T47D (cell line): ENCODE measurements around the gene ADAMTS13.
"Not testable (repeated sequence)": the region's sequence is repeated elsewhere in the genome, so short reads cannot be mapped to it uniquely, and the experiment has no call there.

Experiments used
- DNase-seq, 2 experiments: peaks; one replicate each; pipeline versions ENCODE4 v3.0.0 to v3.0.0-alpha.2; 2011 to 2012; ENCODE audit warnings: low read depth in 1 of 2, low spot score in 1 of 2
- JUND ChIP-seq: IDR thresholded peaks from 2 replicates; pipeline ENCODE4 v1.6.1; 2012; ENCODE audit warnings: low read depth
- in situ Hi-C: cut with HindIII; loops from 2 replicates; pipeline ENCODE4 v1.10.0; 2016; ENCODE audit warnings: low sequenced_read_pairs, low pct_unique_long_range_greater_than_20kb

The ADAMTS13 gene

DNA sequence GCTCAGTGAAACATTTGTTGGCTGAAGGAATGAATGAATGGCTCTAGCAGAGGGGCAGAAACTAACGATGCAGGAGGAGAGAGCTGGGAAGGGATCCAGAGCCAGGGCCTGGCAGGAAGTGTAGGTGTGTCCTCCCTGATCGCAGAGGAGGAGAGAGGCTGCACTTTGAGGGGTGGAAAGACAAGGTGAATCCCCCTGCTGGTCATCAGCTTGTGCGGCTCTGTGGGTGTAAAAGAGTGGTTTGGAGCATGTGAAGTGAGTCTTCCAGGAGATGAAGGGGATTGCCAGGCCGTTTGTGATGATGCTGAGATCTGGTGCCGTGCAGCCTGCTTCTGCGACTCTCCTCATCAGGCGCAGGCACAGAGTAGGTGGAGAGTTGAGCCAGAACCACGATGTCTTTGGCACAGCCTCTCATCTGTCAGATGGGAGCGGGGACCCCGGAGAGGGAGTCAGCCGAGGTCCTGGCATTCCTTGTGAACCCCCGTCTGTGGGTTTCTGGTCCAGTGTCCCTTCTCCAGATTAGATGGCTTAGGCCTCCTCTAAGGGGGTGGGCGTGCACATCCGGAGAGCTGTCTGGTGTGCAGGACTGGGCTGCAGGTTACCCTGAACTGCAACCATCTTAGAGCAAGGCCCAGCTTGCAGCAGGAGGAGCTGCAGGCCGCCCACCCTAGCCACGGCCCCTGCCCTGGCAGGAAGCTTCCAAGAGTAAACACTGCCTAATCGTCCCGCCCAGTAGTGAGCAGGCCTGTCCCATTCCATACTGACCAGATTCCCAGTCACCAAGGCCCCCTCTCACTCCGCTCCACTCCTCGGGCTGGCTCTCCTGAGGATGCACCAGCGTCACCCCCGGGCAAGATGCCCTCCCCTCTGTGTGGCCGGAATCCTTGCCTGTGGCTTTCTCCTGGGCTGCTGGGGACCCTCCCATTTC lies at the start of gene ADAMTS13:
Gene ADAMTS13 (plus strand): TSS at position 753 of the 928 bp plus-strand sequence. CDS start 77 bp downstream, at position 830.
- in situ Hi-C loops = no loop called here
- TF ChIP-seq JUND = no peak
- peak in 1 of 2 experiments; percentile 26 for DNase-seq

DNA sequence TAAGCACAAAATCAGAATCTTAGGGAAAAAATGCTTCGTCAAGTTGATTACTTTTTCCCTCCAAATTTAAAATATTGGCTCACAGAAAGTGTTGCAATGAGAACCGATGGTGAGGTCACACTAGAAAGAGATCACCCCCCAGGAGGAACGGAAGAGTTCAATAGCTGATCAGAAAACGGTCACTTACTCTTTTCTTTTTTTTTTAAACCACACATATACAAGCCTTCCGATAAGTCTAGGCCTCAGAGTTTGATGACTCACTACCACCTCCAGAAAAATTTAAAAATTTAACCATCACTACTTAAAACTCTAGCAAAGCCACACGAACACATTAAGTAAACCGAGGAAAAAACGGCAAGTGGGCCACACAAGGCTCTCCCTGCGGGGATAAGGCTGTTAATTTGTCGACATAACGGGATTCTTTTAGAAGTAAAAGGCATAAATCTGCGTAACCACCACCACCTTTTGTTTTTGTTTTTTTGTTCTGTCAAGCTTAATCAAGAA lies 47.5 kb upstream of the ADAMTS13 start:
- TF ChIP-seq JUND = no peak
- DNase-seq = no peak
- in situ Hi-C loops = no loop called here

DNA sequence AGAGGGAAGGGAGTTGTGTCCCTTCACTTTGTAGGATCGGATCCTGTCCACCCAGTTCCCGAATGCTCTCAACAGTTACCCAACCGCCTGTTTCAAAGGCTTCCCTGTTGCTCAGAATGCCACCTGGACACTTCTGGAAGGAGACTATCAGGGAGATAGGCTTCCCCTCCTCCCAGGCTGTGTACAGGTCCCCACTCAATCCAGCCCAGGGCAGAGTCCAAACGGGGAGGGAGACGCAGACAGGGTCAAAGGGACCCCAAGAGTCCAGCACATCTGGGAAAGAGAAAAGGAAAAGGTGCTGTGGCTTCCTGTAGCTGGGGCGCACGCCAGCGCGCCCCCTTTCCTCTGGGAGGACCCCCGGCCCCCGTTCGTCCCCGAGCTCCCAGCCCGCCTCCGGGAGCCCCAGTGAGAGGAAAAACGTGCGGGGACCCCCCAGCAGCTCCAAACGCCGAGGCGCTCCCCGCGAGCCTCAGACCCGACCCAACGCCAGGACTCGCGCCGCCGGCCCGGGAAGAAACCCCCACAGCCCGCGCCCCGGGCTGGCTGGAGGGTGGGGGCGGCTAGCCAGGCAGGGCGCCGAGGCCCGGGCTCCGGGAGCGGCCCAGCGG lies 46.9 kb upstream of the ADAMTS13 start:
- TF ChIP-seq JUND = no peak
- in situ Hi-C loops = no loop called here
- peak; percentile 47 to 55 for DNase-seq

DNA sequence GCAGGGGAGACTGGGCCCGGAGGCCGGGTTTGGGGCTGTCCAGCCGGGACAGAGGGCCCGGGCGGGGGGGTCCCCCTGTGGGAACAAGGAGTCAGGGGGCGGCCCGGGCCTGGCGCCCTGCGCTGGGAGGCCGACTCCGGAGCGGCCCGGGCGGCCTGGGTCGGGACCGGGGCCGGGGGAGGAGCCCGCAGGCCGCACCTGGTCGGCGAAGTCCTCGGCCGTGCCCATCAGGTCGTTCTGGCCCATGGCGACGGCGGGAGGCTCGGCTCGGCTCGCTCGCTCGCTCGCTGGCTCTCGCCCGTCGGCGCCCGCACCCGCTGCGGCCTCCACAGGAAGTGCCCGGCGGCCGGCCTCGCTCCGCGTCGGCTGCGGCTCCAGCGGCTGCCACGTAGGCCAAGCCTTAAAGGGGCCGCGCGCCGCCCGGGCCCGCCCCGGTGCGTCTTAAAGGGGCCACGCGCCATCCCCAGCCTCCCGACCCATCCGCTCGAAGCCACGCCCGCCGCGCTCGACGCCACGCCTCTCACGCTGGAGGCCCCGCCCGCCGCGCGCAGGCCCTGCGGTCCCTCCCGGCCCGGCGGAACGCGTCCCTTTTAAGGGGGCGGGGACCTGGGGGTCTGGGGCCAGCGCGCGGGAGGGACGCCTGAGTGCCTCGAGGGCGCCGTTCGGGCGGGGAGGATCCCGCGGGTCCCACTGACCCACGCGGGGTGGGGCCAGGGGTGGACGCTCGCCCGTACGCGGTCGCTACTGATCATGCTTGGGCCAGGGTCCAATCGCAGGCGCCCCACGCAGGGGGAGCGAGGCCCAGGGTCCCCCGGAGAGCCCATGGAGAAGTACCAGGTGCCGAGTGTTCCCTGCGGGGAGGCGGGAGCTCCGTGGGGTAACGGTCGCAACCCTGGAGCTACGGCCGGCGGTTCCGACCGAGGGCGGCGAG lies 46.2 kb upstream of the ADAMTS13 start, which contains the start of the genes STKLD1 and SURF4:
Gene STKLD1 (plus strand): TSS at position 643 of the 931 bp plus-strand sequence. CDS start 108 bp downstream, at position 751.
Gene SURF4 (minus strand): TSS at position 337 of the 931 bp plus-strand sequence. CDS start 91 bp downstream, at position 246.
- TF ChIP-seq JUND = no peak
- DNase-seq = peak; percentile 99
- in situ Hi-C loops = no loop called here

DNA sequence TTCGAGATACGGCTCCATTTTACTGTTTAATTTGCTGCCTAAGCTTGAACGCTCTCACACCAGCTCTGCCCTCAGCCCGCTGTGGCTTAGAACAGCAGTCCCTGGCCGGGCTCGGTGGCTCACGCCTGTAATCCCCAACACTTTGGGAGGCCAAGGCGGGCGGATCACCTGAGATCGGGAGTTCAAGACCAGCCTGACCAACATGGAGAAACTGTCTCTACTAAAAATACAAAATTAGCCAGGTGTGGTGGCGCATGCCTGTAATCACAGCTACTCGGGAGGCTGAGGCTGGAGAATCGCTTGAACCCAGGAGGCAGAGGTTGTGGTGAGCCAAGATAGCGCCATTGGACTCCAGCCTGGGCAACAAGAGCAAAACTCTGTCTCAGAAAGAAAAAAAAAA lies 44.9 kb upstream of the ADAMTS13 start:
- in situ Hi-C loops, DNase-seq: not testable (repeated sequence)

DNA sequence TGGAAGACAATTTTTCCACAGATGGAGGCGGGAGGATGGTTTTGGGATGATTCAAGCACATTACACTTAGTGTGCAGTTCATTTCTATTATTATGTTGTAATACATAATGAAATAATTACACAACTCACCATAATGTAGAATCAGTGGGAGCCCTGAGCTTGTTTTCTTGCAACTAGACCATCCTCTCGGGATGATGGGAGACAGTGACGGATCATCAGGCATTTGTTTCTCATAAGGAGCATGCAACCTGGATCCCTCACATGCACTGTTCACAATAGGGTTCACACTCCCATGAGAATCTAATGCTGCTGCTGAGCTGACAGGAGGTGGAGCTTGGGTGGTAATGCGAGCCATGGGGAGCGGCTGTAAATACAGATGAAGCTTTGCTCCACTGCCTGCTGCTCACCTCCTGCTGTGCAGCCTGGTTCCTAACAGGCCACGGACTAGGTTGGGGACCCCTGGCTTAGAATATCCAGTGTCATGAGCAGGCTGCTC lies 44.4 kb upstream of the ADAMTS13 start:
- DNase-seq = peak in 1 of 2 experiments; percentile 46
- TF ChIP-seq JUND = no peak
- in situ Hi-C loops = no loop called here

DNA sequence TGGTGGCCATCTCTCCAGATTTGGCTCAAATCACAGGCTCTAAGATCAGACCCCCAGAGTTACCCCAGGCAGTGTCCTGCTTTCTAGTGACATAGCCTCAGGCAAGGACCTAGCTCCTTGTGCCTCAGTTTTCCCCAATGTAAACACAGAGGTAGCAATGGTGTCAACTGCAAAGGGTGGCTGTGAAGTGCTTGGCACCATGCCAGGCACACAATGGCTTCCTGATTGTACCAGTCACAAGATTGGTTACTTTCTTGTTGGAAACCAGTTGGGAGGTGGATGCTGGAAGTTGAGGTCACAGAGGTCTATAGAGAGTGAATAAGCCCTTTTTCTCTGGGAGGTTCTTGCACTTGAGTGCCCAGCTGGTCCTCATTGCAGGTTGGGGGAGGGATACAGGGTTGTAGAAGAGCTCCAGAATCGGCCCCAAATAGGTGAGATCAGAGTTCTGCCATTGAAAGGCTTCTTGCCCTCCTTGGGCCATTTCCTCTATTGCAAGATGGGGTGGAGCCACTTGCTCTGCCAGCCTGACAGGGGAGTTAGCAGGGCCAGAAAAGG lies 43.7 kb upstream of the ADAMTS13 start:
- no peak for DNase-seq
- in situ Hi-C loops = no loop called here
- TF ChIP-seq JUND = no peak

DNA sequence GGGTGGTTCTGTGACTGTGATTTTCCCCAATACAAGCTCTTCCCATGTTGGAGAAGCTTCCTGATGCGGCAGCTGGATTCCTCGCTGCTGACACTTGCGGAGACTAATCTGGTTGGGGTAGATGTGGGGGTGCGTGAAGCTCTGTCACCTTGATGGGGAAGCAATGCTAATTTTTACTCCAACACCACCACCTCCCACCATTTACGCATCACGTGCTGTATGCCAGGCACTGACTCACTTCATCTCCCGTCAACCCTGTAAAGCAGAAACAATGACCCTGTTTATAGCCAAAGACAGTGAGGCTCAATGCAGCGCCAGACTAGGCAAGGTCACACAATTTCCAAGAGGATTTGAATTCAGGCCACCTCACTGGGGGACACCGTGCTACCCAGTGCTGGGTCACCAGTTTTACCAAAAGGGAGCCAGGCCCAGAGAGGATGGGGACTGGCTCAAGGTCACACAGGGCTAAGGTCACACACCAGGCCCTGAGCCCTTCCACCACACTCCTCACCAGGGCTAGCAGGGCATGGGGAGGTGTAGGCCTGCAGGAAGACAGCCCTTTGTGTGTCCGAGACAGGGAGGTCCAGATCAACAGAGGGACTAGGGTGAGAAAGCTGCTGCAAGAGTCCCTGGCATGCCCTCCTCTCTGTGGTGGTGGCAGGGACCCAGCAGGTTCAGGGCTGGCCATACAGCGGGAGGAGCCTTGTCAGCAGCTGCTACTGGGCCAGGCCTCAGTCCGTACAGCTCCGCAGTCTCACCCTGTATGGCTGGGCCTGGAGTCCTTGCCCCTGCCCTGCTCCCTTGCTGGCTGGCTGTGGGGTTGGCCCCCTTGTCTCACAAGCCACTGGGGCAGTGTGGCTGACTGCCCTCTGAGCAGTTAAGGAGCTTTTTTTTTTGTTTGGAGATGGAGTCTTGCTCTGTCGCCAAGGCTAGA lies 42.7 kb upstream of the ADAMTS13 start:
- DNase-seq = no peak
- in situ Hi-C loops = no loop called here
- TF ChIP-seq JUND = no peak

DNA sequence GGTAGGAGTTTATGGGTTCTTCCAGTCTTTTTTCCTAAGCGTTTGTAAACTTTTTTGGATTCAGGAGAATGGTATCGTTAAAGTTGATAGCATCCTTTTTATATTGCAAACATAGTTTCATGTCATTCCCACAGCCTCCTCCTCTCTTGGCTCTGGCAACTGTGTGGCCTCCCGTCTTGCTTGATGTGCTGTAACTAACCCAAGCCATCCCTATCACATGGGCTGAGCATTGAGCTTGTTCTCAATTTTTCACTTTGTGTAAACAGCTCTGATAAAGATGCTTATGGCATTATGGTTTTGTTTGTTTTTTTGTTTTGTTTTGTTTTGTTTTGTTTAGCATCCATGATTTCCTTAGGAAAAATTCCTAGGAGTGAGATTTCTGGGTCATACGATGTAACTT lies 41.4 kb upstream of the ADAMTS13 start:
- in situ Hi-C loops = no loop called here
- no peak for DNase-seq
- TF ChIP-seq JUND = no peak

DNA sequence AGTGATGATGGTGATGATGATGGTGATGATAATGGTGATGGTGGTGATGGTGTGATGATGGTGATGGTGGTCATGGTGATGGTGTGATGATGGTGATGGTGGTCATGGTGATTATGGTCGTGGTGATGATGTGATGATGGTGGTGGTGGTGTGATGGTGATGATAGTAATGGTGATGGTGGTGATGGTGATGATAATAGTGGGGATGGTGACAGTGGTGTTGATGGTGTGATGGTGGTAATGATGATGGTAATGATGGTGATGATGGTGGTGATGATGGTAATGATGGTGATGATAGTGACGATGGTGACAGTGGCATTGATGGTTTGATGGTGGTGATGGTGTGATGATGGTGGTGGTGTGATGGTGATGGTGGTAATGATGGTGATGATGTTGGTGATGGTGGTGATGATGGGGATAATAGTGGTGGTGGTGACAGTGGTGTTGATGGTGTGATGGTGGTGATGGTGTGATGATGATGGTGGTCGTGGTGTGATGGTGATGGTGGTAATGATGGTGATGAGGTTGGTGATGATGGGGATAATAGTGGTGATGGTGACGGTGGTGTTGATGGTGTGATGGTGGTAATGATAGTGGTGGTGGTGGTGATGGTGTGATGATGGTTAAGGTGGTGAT lies 39.5 kb upstream of the ADAMTS13 start:
- no peak for TF ChIP-seq JUND
- no peak for DNase-seq
- in situ Hi-C loops = no loop called here
